NCI-H146 treated with DMSO at 0.1 percent for 48 hours (cell line): ENCODE results near the gene BOC.

Experiments used
- DNase-seq: peaks from one replicate; lab custom pipeline; 2025; ENCODE audit not compliant: unreplicated experiment; lab: John Stamatoyannopoulos, UW

The BOC gene

DNA sequence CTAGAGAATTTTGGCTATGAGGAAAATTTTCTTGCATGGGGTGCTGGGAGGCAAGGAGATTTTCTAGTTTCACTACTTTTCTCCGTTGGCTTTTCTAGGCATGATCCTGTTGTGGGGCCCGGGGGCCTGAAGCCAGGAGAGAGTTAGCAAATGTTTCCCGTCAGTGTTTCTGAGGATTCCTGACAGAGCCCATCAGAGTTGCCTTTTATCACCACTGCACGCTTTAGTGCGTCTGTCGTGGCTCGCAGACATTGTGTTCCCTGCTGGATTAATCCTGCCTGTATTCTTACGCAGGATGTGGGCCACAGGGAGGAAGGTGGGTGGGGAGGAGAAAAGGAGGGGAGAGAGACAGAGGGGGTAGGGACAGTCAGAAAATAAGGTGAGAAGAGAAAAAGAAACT lies 18.1 kb upstream of the BOC start:
- no peak for DNase-seq

DNA sequence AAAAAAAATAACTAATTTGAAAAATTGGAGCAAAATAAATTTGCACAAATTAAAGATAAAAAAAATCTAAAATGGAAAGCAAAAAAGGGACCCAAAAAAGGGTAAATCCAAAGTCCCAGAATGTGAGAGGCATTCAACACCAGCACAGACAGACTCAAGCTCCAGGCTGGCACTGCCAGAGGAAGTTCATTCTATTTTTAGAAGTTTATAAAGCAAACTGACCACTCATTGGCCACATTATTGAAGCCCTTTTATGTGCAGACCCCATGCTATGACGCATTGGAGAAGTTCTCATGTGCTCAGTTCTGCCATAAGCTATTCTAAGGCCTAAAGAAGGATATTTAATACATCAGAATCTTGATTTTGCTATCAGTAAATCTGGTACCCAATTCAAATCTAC lies 17.6 kb upstream of the BOC start:
- no peak for DNase-seq

DNA sequence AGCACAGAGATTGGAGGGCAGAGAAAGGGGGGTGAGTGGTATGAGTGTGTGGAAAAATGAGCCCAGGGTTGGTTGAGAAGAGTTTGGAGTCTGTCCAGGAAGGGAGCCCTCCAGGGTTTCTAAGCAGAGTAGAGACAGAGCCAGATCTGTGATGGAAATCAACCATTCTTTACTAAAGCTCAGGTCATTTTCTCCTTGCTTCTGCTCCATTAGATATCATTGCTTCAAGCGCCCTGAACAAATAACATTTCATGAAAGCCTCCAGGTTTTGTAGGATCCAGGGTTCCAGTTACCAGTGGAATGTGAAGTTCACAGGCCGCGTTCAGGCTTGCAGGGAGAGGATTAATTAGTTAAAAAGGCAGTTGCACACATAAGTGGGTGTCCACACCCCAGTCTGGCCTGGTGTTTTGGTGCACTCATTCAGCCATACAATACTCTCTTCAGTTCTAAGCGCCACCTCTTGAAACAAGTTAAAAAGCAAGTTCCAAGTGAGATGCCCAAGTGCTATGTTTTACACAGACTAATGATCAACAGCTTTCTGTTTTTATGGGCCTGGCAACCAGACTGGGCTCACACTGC lies 16.4 kb upstream of the BOC start:
- DNase-seq = no peak

DNA sequence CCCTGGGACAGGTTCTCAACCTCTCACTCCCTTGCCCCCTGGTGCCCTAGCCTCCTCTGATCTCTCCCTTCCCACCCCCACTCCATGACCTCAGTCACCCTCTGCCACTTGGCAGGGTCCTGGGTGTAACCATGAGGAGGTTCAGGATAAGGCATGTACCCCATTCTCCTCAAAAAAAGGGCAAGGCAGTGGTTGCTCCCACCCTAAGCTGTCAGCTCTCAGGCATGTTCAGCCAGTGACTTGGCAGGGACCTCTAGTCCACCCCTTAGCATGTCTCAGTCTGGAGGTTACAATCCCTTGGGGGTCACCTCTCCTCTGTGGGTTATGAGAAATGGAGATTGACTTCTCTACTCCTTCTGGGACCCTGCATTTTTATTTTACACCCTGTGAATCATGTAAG lies 11.0 kb upstream of the BOC start:
- no peak for DNase-seq

DNA sequence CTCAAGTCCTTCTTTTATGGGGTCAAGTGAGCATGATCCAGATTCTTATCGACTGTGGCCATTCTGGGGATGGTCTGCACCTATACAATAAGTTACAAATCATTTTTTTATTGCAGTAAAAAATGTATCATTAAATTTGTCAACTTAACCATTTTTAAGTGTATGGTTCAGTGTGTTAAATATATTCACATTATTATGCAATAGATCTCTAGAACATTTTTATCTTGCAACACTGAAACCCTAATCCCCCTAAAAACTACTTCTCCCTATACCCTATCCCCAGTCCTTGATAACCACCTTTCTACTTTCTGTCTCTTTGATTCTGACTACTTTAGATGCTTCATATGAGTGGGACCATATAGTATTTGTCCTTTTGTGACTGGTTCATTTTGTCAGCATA lies 10.4 kb upstream of the BOC start:
- no peak for DNase-seq

DNA sequence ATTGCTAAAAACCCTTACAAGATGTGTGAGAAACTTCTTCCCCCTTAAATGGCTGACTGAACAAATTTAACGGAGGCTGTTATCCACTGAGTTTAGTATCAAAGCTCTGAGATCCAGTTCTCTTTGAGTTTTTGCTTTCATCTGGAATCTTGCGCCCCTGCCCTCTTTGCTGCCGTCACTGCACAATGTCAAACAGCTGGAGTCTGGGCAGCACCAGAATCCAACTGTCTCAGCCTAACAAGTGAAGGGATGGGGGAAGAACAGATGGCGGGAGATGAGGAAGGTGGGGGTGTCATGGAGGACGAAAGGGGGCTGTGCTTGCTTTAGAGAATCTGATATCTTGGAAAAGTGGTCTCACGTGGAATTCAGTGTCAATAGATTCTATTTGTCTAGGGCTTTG lies 7.0 kb upstream of the BOC start:
- no peak for DNase-seq

DNA sequence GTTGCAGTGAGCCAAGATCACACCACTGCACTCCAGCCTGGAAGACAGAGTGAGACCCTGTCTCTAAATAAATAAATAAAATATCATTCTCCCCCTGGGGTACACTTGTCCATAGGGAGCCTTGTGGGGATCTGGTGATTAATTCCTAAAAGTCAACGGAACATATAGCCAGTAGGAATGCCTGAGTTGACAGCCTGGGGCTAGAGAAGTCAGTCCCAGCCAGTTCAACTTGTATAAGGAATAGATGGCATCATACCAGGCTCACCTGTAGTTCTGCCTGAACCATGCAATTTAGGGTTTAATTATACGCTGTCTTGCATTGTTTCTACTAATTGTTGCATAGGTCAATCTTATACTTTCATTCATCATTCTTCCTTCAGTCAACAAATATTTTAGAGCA lies 5.9 kb upstream of the BOC start:
- no peak for DNase-seq

DNA sequence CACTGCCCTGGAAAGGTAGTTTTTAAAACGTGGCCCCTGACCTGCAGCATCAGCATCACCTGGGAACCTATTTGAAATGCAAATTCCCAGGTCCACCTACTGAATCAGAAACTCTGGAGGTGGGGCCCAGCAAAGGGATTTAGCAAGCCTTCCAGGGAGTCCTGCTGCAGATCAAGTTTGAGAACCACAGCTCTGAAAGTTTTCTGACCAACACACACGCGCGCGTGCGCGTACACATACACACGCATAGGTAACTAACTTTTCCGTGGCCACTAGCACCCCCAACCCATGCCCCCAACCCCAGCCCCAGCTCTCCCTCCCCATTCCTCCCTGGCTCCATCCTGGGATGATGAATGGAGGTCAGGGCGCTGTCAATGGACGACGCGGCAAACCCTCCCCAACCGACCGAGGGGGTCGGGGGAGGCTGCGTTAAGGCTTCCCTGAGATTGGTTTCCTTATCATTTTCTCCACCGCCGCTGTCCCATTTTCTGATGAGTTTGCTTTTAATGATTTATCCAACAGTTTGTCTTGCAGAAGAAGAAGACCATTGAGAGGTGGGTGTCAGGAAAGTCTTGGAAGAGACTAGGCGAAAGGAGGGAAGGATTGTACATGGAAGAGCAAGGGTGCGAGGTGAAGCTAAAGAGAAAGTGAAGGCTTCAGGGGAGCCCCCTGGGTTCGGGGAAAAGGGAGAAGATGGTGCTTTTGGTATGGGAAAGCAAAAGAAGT lies 590 bp upstream of the BOC start:
- no peak for DNase-seq

DNA sequence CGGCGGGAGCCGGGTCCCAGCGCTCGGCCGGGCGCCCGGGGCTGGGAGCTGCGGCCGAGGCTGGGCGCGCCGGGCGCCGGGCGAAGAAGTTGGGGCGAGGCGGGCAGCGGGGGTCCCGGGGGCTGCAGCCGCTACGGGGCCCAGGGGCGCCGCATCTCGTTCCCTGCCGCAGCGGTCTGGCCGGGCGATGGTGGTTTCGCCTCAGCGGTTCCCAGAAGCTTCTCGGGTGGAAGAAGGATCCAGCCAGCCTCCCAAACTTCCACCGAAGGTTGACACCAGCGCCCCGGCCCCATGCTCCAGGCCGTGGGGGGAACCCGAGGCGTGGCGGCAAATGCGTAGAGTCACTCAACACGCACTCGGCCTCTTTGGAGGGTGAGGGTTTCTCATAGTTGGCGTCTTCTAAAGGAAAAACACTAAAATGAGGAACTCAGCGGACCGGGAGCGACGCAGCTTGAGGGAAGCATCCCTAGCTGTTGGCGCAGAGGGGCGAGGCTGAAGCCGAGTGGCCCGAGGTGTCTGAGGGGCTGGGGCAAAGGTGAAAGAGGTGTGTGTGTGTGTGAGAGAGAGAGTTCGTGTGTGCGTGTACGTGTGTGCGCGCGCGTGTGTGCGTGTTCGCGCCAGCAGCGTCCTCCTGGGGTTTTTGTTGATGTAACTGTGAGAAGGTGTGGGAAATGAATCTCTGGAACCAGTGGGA lies 940 bp downstream of the BOC start:
- no peak for DNase-seq

DNA sequence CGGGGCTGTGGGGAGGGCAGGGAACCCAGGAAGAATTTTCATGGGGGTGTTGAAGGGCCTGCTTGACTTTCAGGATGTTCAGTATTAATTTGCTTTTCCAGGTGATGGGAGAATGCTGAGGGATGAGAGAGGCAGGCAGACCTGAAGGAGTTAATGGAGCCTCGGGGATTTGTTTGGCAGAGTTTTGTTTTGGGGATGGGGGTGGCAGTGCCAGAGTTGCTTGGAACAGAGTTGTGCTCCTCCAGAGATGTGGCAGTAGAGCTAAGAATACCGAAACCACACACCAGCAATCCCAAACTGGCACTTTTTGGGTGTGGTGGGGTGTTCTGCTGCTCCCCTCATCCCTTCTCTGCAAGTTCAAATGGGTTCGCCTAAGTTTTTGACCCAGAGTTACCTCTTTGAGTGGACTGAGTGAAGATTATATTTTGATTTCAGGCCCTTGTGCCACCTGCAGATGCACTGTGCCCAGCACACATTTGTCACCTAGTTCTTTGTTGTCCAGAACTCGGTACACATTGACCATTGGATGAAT lies 1.6 kb downstream of the BOC start:
- DNase-seq = no peak

DNA sequence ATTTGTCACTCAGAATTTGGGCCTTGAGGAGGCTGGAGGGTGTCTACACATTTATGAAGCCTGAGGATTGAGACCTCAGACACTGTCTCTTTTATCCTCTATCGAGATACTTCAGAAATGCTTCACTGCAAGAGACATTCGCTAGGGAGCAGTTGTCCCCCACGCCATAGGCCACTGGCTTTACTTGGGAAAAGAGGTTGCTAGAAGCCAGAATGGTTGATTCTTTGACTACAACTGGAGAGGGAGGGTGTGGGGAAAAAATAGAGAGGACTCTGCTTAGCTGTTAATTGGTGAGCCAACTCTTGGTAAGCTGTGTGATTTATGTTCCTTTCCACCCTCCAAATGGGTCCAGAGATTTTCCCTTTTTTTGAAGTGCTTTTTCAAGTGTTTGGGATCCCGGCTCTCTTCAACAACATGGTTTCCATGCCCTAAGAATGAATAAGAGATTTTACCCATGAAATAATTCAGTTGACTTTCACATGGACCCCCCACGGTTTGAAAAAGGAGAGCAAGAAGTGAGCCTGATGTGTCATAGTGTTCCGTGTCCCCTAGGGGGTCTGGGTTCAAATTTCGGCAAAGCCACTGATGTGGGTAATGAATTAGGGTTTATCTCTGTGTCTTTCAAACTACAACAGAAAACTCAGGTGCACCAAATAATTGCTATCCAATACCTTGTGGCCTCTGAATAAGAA lies 2.7 kb downstream of the BOC start:
- DNase-seq = no peak

DNA sequence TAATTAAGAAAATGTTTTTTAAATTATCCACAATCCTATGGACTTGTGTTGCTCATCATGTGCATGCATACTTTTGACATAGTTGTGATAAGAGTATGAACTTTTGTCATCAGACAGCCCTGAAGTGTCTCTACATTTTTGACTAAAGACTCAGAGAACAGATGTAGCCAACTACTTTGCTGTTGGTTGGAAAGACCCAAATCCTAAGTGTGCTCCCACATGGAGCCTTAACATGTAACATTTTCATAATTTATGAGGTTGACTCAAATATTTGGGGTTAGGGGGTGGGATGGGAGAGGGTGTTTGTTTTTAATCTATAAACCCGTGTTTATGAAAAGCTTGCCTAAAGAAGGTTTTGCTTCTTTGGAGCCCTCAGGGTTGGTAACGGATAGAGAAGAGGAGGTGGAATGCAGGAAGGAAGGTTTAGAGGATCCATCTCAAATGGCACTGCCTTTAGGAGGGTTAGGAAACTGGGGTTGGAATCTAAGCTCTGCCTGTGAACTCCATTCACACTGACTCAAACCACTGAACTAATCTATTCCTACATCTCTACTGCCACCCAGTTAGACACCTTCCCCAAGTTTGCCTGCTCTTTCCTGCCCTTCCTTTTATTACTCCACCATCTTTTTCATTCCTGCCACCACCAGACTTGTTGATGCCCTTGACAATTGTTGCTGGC lies 3.7 kb downstream of the BOC start:
- DNase-seq = no peak

DNA sequence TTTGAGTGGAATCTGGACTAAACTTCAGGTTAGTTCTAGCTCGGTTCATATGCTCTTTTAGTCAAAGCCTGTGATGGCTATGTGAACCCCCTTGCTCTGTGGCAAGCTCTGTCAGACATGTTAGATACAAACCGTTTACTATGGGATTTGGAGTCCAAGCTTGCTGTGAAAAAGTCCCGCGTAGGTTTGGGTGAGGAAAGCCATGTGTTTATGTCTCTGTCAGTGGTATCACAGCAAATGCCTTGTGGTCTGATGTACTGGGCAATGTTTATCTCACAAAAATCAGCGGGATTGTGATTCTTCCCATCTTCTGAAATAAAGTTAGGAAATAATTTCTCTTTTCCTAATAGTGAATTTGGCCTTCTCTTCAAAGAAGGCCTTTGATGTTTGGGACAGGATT lies 5.0 kb downstream of the BOC start:
- no peak for DNase-seq

DNA sequence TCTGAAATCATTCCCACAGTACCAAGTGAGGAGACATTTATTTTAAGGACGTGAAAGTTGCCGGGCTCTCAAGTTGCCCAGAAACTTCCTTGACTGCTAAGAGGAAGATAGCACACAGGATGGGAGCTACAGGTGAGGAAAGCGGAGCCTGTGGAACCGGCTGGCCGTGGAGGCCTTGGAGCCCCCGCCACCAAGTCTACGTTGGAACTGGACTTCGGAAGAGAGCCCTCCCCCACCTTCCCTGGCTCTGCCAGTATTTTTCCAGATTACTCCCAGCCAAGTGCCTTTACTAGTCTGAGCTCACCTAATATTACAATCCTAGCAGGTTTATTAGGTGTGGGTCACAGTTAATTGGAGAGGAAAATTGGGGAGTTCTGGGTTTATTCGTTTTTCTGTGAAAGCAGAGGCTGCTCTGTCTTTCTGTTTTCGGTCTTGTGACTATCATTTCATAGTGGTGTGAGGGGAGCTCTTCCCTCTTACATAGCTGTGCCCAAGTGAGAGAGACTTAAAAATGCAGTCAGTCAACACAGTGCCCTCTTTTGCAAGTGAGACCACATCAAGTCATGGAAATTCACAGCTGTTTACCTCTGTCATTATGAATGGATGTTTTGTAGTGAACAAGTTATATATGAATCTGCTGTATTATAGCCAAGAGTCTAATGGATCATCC lies 6.8 kb downstream of the BOC start:
- DNase-seq = no peak

DNA sequence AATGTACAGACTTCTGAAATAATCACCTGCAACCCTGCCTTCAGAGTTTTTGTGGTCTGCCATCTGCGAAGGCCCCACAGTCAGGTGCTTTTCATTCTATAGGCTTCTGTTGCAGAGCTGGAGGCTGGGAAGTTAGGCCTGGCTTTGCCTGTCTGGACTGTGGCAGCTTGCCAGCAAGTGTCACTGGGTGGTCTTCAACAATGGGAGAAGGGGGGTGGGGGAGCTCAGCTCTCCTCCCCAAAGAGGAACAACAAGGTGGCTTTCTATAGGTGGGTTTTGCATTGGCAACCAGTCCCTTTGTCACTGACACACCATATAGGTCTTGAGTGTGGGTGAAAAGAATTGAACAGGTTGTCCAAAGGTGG lies 7.3 kb downstream of the BOC start:
- DNase-seq = no peak

DNA sequence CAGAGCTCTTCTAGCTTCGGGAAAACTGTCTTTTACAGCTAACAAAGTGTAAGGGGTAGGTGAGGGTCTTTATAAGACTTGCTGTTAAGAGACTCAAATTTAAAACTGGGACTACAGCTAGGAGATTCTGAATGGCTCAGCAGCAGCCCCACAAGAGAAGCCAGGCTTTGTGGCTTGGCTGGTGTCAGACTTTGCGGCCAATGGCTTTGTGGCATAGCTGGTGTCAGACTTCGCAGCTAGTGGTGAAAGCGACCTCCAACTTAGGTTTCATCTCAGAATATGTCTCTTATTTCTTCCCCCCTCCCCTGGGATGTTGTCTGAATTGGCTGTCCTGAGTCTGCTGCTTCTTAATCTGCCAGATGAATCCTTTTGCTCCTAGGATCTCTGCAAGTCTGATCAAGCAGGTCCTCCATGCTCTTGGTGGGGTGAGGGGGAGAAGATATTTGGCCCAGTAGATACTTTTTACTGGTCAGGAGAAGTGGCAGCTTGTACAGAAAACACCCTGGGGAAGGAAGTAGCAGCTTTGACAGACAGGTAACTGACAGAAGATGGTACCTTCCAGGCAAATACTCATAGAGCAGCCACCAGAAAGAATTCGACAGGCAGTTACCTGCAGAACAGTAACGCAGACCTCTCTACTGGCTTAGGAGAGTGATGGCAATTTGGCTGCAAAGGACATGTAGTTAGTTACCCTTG lies 8.4 kb downstream of the BOC start:
- no peak for DNase-seq

DNA sequence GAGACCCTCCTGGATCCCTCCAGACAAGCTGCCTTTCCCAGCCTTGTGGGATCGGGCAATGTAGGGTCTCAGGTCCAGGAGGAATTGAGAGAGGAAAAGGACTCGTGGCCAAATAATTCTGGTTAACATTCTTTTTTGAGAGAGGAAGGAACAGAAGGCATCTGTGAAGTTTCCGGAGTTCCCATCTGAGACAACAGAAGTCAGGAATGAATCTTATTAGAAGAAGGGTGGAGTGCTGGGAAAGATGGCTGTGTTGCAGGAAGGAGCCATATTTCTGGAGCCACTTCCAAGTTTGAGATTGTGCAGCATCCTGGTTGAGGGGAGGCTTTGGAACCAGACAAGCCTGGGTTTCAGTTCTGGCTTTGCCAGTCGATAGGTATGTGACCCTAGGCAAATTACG lies 9.4 kb downstream of the BOC start:
- DNase-seq = no peak

DNA sequence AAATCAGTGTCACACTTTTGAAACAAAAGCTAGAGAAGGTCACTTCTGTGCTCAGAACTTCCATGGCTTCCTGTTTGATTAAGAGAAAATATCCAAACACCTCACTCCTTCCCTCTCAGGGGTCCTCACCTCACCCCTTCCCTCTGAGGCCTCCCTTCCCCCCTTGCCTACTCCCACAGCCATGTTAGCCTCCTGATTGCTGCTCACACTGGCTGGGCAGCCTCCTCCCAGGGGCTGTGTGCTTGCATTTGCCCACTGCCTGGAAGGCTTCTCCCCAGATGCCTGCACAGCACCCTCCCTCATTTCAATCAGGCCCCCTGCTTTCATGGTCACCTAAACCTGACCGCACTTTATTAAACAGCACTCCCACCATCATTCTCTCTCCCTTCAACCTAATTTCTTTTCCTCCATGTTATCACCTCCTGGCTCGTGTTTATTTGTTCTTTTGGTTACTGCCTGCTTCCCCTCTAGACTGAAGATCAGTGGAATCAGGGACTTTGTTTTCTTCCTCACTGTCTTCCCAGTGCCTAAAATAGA lies 10.4 kb downstream of the BOC start:
- no peak for DNase-seq

DNA sequence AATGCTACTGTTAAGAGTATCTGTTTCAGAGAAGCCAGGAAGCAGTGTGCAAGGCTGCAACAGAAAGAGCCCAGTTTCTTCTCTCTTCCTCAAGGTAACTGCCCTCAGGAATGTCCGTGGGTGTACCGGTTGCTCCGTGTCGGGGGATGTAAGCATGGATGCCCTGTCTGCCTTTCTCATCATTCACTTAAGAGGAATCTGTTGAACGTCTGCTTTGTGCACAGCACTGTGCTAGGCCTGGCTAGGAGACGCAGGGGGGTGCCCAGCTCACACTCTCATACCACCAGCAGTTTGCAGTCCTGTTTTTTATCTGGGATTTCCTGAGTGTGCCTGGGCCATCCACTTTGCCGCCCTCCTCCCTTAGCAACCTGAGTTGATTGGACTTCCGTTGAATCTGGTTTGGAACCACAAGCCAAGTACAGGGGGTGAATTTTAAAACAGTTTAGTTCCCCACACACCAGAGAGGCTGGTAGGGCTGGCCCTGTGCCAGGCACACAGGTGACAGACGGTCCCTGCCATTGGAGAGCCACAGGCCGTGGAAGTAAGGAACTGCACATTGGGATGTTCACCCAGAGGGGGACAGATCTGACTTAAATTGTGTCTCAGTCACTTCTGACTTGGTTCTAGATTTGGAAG lies 11.2 kb downstream of the BOC start:
- DNase-seq = no peak
